ENCODE measurements around the gene SDR39U1.

The SDR39U1 gene

DNA sequence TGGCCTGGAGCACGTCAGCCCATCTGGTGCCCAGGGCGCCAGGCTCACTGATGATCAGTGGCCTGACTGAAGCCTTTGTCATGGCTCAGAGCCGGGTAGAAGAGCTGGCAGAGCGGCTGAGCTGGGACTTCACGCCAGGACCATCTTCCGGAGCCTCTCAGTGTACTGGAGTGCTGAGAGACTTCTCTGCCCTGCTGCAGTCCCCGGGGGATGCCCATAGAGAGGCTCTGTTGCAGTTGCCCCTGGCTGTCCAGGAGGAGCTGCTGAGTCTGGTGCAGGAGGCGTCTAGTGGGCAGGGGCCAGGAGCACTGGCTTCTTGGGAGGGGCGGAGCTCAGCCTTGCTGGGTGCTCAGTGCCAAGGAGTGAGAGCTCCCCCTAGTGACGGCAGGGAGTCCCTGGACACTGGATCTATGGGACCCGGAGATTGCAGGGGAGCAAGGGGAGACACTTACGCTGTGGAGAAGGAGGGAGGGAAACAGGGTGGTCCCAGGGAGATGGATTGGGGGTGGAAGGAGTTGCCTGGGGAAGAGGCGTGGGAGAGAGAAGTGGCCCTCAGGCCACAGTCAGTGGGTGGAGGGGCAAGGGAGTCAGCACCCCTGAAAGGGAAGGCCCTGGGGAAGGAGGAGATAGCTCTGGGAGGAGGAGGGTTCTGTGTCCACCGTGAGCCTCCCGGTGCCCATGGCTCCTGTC, 10.9 kb downstream of the SDR39U1 start:
- intact Hi-C loops (cut with DNase I; ENCODE audit: low total_unique reads): loop anchor here (2.0 to 10.0 kb wide), 4 partner anchors 65 to 964 kb away; partner anchors contain the start of genes NGDN and TINF2
- peak overlapping the region; percentile 64 to 81 for H3K4me3 ChIP-seq
- H3K27ac ChIP-seq: peak overlapping the region; percentile 94 to 96
- TF ChIP-seq, protein P1, sequence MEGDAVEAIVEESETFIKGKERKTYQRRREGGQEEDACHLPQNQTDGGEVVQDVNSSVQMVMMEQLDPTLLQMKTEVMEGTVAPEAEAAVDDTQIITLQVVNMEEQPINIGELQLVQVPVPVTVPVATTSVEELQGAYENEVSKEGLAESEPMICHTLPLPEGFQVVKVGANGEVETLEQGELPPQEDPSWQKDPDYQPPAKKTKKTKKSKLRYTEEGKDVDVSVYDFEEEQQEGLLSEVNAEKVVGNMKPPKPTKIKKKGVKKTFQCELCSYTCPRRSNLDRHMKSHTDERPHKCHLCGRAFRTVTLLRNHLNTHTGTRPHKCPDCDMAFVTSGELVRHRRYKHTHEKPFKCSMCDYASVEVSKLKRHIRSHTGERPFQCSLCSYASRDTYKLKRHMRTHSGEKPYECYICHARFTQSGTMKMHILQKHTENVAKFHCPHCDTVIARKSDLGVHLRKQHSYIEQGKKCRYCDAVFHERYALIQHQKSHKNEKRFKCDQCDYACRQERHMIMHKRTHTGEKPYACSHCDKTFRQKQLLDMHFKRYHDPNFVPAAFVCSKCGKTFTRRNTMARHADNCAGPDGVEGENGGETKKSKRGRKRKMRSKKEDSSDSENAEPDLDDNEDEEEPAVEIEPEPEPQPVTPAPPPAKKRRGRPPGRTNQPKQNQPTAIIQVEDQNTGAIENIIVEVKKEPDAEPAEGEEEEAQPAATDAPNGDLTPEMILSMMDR (IDR thresholded peaks at IDR 0.05): peak; percentile 72 to 86
- H3K27me3 ChIP-seq: no peaks in the 10 kb centered on the region
- DNase-seq: peak; percentile 89 to 92
- H3K4me1 ChIP-seq: peaks cover 0 to 42% (median 28%) of the 10 kb centered on the region in 4 donors
- peaks cover 32 to 51% (median 41%) of the 10 kb centered on the region in 3 donors for H3K36me3 ChIP-seq
- H3K9me3 ChIP-seq: no peaks in the 10 kb centered on the region

DNA sequence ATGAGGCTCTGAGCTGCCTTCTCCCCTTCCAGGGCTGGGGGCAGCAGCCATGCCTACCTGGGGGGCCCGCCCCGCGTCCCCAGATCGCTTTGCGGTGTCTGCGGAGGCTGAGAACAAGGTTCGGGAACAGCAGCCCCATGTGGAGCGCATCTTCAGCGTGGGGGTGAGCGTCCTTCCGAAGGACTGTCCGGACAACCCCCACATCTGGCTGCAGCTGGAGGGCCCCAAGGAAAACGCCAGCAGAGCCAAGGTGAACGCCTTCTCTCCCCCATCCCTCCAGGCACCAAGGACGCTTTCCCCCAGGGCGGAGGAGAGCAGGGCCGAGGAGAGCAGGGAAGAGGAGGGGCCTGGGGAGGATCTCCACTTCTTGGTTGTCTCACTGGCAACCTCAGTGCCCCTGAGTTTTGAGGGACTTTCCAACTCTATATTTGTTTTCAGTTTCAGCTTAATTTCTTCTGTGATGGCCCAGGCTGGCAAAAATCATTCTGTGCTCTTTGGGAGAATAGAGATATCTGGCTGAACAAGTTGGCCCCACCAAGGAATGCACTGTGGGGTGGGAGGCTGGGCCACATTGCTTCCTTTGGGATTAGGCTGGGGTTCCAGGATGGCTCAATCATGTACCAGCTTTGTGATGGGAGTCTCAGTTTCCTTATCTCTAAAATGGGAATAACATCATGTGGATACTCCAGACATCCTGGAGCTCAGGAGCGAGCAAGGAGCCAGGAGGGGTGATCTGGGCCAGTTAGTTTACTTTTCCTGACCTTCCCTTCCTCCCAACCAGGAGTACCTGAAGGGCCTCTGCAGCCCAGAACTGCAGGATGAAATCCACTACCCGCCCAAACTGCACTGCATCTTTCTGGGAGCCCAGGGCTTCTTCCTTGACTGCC, 11.7 kb downstream of the SDR39U1 start:
- intact Hi-C loops (cut with DNase I; ENCODE audit: low total_unique reads): loop anchor here (2.0 to 10.0 kb wide), 4 partner anchors 64 to 964 kb away; partner anchors contain the start of genes NGDN and TINF2
- Histone ChIP-seq H3K4me1 (peaks cover 0 to 37% (median 28%) of the 10 kb centered on the region in 4 donors), H3K27ac (peak overlapping the region; percentile 94 to 96), H3K9me3 (no peaks in the 10 kb centered on the region), H3K4me3 (peak overlapping the region; percentile 64 to 81), H3K27me3 (no peaks in the 10 kb centered on the region), H3K36me3 (peaks cover 26 to 44% (median 33%) of the 10 kb centered on the region in 3 donors)
- peak in 1 of 2 donors; percentile 80 for DNase-seq
- TF ChIP-seq, protein P1 (IDR thresholded peaks at IDR 0.05): no peak

DNA sequence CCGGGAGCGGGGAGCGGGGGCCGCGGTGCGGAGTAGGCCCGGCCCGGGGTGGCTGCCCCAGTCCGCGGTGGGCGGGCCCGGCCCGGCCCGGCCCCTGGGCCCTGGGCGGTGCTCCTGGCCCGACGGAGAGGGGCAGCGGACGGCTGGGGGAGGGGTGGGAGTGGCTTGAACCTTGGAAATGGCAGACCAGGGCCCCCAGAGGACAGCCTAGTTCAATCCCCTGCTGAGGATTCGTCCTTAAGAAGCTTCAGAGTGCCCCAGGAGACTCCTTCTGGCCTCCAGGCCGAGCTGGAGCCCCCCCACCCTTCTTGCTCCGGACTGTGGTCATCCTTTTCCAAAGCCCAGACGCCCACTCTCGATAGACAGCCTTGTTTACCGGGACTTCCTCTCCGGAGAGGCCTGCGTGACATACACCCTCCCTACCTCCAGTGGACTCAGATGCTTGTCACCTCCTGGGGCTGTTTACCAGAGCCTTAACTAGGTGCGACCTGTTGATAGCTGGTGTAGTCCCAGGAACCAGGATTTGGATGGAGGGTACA, 12.4 kb downstream of the SDR39U1 start:
- peak; percentile 79 to 94 for DNase-seq
- TF ChIP-seq, protein P1 (IDR thresholded peaks at IDR 0.05): no peak
- peaks cover 0 to 37% (median 28%) of the 10 kb centered on the region in 4 donors for H3K4me1 ChIP-seq
- no peaks in the 10 kb centered on the region for H3K27me3 ChIP-seq
- no peaks in the 10 kb centered on the region for H3K9me3 ChIP-seq
- H3K27ac ChIP-seq: peak overlapping the region; percentile 94 to 96
- H3K4me3 ChIP-seq: peak overlapping the region; percentile 64 to 81
- H3K36me3 ChIP-seq: peaks cover 23 to 36% (median 29%) of the 10 kb centered on the region in 3 donors
- intact Hi-C loops (cut with DNase I; ENCODE audit: low total_unique reads): loop anchor here (2.0 to 10.0 kb wide), 4 partner anchors 63 to 963 kb away; partner anchors contain the start of genes NGDN and TINF2

DNA sequence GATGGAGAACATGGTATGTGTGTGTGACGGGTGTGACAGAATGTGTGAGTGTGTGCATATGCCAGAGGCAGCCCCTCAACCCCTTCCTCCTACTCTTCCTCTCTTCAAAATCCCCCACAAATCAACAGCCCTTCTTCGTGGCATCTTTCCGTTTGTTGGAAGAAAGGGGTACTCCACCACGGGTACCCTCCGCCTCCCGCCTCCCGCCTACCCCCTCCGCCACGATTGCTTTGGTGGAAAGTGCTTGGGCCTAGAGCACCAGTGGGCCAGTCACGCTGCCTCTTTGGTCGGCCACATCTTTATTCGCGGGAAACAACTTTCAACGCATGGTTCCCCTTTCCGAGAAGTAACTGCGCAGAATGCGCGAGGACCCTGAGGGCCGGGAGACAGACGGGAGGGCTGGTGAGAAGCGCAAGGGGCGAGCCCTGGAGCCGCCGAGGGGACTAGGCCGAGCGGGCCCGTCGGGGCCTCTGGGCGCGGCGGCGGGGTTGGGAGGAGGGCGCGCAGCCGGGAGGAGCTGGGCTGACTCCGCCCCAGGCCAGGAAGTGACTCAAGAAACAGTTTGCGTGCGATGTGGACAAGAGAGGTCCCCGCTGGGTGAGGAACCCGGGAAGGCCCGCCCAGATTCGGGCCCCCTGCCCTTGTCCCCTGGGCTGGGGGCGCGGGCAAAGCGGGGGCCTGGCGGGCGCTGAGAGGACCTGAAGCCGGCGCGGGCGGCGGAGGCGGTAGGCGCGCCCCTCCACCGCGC, 13.0 kb downstream of the SDR39U1 start, which contains the start of the genes CBLN3 and KHNYN:
TSS of gene CBLN3 (minus strand) at position 274 of the 748 bp plus-strand sequence. CDS start 614 bp downstream, outside the sequence.
TSS of gene KHNYN (plus strand) at position 560 of the 748 bp plus-strand sequence. CDS start 777 bp downstream, outside the sequence.
- Histone ChIP-seq H3K9me3 (no peaks in the 10 kb centered on the region), H3K36me3 (peaks cover 23 to 34% (median 27%) of the 10 kb centered on the region in 3 donors), H3K27me3 (no peaks in the 10 kb centered on the region), H3K4me1 (peaks cover 0 to 37% (median 28%) of the 10 kb centered on the region in 4 donors), H3K4me3 (peak within 1 kb of the TSS; percentile 64 to 81), H3K27ac (peak within 1 kb of the TSS; percentile 94 to 96)
- peak; percentile 91 to 96 for DNase-seq
- TF ChIP-seq, protein P1 (IDR thresholded peaks at IDR 0.05): no peak
- intact Hi-C loops (cut with DNase I; ENCODE audit: low total_unique reads): loop anchor here (2.0 to 10.0 kb wide), 4 partner anchors 63 to 962 kb away; partner anchors contain the start of genes NGDN and TINF2

All from tibial artery (tissue), 4 donors.